ENCODE results near the gene CR1. TPM values are rescaled to one million over a fixed set of nuclear protein-coding genes. Genes with fewer than 3 reads are reported as not detected.

Gene CR1
- total and polyA plus RNA-seq, 2 of the 8 experiments (the other 6 are each of a cell fraction or from before 2014, with no cell fraction given), result 0.15 to 0.22 TPM

Other genes with a start within 250 kb of the CR1 start
- gene CD55, start 174.5 kb upstream of the CR1 start, total RNA-seq (2021; fragmentation: NEBNext Ultra II Directional; extraction: Animal tissue kit (Norgen Biotek cat#: 25700)), result 22.8 and 26.8 TPM in 2 replicates
- gene CD55, start 174.5 kb upstream of the CR1 start, polyA plus RNA-seq (2011; rRNA removed), result 15.4 and 20.1 TPM in 2 replicates
- 3.0 and 4.1 TPM in 2 replicates for gene CR2, start 41.8 kb upstream of the CR1 start, total RNA-seq (2021; fragmentation: NEBNext Ultra II Directional; extraction: Animal tissue kit (Norgen Biotek cat#: 25700))
- 1.6 and 1.7 TPM in 2 replicates for gene CR2, start 41.8 kb upstream of the CR1 start, polyA plus RNA-seq (2011; rRNA removed)
- gene CR1L, start 149.0 kb downstream of the CR1 start, total RNA-seq (2021; fragmentation: NEBNext Ultra II Directional; extraction: Animal tissue kit (Norgen Biotek cat#: 25700)), result not detected in 2 replicates
- 0.19 and 0.39 TPM in 2 replicates for gene CR1L, start 149.0 kb downstream of the CR1 start, polyA plus RNA-seq (2011; rRNA removed)